ENCODE results near the gene DMBX1.

DMBX1 gene

DNA sequence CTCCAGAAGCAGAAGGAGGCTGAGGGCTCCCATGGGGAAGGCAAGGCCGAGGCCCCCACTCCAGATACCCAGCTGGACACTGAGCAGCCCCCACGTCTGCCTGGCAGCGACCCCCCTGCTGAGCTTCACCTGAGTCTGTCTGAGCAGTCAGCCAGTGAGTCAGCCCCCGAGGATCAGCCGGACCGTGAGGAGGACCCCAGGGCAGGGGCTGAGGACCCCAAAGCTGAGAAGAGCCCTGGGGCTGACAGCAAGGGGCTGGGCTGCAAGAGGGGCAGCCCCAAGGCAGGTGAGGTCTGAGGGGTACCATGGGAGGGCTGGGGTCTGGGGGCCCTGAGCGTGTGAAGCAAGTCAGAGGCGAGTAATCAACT, 21.3 kb downstream of the DMBX1 start:
- ATAC-seq = no peak
- no peak for TF ChIP-seq PPARA (CRISPR knock-in tag; IDR thresholded peaks at IDR 0.05; ENCODE audit: borderline replicate concordance)

DNA sequence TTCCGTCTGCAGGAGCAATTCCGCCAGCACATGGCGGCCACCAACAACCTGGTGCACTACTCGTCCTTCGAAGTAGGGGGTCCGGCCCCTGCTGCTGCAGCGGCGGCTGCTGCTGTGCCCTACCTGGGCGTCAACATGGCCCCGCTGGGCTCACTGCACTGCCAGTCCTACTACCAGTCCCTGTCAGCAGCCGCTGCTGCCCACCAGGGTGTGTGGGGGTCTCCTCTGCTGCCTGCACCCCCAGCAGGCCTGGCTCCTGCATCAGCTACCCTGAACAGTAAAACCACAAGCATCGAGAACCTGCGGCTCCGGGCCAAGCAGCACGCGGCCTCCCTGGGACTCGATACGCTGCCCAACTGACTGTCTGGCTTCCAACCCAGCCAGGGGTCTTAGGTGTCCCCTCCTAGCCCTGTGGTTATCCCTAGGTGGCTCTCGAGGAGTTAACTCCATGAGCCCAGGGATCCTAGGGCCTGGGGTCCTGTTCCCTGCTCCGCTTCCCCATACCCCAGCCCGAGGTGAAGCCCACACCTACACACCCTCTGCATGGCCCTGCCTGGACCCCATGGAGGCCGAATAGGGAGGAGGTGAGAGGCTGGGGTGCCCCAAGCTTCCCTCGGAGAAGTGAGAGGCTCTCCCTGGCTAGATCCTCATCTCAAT, 22.6 kb downstream of the DMBX1 start:
- ATAC-seq = no peak

DNA sequence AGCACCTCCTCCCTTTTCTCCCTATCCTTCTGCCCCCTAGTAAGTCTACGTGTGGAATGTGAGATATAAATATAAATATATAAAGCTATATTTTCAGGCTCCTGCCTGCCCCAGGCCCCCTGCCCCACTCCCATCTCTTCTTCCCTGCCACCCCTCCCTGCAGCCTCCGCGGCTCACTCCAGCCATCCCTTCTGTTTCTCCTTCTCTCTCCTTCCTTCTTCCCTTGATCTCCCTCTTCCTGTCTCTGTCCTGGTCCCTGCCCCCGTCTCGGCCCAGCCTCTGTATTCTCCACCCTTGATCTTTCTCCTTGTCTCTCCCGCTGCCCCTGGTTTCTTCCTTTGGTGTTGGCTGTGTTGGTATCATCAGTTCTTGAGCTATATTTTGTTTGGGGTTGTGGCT, 23.2 kb downstream of the DMBX1 start:
- no peak for ATAC-seq
- TF ChIP-seq PPARA (CRISPR knock-in tag; IDR thresholded peaks at IDR 0.05; ENCODE audit: borderline replicate concordance) = no peak
- TF ChIP-seq CREB5 (CRISPR knock-in tag; IDR thresholded peaks at IDR 0.05; ENCODE audit: low read depth) = no peak
- TF ChIP-seq CSRNP3 (CRISPR knock-in tag; IDR thresholded peaks at IDR 0.05) = no peak
- no peak for TF ChIP-seq RARB (CRISPR knock-in tag; IDR thresholded peaks at IDR 0.05)
- TF ChIP-seq ZC3H10 (CRISPR knock-in tag; IDR thresholded peaks at IDR 0.05) = no peak

More for the DNA sequence above, 22.6 kb downstream of the DMBX1 start:
- TF ChIP-seq CSDC2 (CRISPR knock-in tag; IDR thresholded peaks at IDR 0.05) (no peak), ARNTL (CRISPR knock-in tag; IDR thresholded peaks at IDR 0.05; ENCODE audit: borderline replicate concordance, low read depth) (no peak), ZNF8 (CRISPR knock-in tag; IDR thresholded peaks at IDR 0.05) (no peak), BACH2 (CRISPR knock-in tag; IDR thresholded peaks at IDR 0.05; ENCODE audit: borderline replicate concordance) (no peak), TCF4 (CRISPR knock-in tag; IDR thresholded peaks at IDR 0.05; ENCODE audit: borderline replicate concordance) (no peak)
- TF ChIP-seq, protein P1, sequence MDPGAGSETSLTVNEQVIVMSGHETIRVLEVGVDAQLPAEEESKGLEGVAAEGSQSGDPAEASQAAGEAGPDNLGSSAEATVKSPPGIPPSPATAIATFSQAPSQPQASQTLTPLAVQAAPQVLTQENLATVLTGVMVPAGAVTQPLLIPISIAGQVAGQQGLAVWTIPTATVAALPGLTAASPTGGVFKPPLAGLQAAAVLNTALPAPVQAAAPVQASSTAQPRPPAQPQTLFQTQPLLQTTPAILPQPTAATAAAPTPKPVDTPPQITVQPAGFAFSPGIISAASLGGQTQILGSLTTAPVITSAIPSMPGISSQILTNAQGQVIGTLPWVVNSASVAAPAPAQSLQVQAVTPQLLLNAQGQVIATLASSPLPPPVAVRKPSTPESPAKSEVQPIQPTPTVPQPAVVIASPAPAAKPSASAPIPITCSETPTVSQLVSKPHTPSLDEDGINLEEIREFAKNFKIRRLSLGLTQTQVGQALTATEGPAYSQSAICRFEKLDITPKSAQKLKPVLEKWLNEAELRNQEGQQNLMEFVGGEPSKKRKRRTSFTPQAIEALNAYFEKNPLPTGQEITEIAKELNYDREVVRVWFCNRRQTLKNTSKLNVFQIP (CRISPR knock-in tag; IDR thresholded peaks at IDR 0.05; ENCODE audit: borderline replicate concordance, low read depth) = no peak

DNA sequence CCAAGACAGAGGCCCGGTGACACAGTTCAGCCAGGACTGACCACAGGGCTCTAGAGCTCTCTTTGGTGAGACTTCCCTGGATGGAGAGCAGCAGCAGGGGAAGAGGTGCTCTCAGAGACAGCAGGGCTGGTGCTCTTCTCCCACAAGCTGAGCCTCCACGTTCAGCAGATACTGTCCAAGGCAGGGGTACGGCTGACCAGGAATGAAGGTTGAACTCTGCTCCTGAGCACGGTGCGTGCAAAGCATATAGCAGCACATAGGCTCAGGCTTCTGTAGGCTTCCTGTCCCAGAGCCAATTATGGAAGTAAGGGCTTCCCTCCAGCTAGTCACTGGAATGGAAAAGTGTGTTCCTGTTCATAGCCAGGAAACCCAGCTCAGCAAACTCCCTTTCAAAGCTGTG, 23.9 kb downstream of the DMBX1 start:
- TF ChIP-seq TOX (CRISPR knock-in tag; IDR thresholded peaks at IDR 0.05; ENCODE audit: borderline replicate concordance) = no peak
- no peak for TF ChIP-seq ESRRG (CRISPR knock-in tag; IDR thresholded peaks at IDR 0.05)
- TF ChIP-seq ARNTL (CRISPR knock-in tag; IDR thresholded peaks at IDR 0.05; ENCODE audit: borderline replicate concordance, low read depth) = no peak
- TF ChIP-seq, protein P1 (CRISPR knock-in tag; IDR thresholded peaks at IDR 0.05; ENCODE audit: borderline replicate concordance, low read depth) = no peak
- TF ChIP-seq ISL1 (CRISPR knock-in tag; IDR thresholded peaks at IDR 0.05) = no peak
- TF ChIP-seq ZFP3 (CRISPR knock-in tag; IDR thresholded peaks at IDR 0.05) = no peak
- TF ChIP-seq ZFP30 (CRISPR knock-in tag; IDR thresholded peaks at IDR 0.05) = no peak
- no peak for TF ChIP-seq OSR1 (CRISPR knock-in tag; IDR thresholded peaks at IDR 0.05)
- TF ChIP-seq SNAI2 (CRISPR knock-in tag; IDR thresholded peaks at IDR 0.05) = no peak
- no peak for TF ChIP-seq CSRNP3 (CRISPR knock-in tag; IDR thresholded peaks at IDR 0.05)
- TF ChIP-seq PATZ1 (CRISPR knock-in tag; IDR thresholded peaks at IDR 0.05; ENCODE audit: borderline replicate concordance) = no peak
- TF ChIP-seq ZNF565 (CRISPR knock-in tag; conservative IDR thresholded peaks at IDR 0.05; ENCODE audit: low read depth) = no peak
- no peak for TF ChIP-seq PPARA (CRISPR knock-in tag; IDR thresholded peaks at IDR 0.05; ENCODE audit: borderline replicate concordance)
- no peak for TF ChIP-seq ZC3H10 (CRISPR knock-in tag; IDR thresholded peaks at IDR 0.05)
- no peak for ATAC-seq

Measured in SK-N-SH treated with all-trans-retinoic acid at 6 μM for 48 hours (cell line).